GM19395 (cell line): Measurements from ENCODE around the gene OR10K1.
"Not testable (repeated sequence)": the region's sequence is repeated elsewhere in the genome, so short reads cannot be mapped to it uniquely, and the experiment has no call there.

Experiments
- ATAC-seq: cut with Tn5 transposase; IDR thresholded peaks from one replicate; pipeline ENCODE4 v1.9.1; 2021; ENCODE audit warnings: mild to moderate bottlenecking, moderate library complexity; ENCODE audit not compliant: unreplicated experiment

Gene OR10K1

GRCh38 chr1:158461534-158461933, at the start of gene OR10K1:
Gene OR10K1 (plus strand): TSS chr1:158461834. CDS start chr1:158465562, 3,728 bp downstream.
- ATAC-seq: no peak

DNA sequence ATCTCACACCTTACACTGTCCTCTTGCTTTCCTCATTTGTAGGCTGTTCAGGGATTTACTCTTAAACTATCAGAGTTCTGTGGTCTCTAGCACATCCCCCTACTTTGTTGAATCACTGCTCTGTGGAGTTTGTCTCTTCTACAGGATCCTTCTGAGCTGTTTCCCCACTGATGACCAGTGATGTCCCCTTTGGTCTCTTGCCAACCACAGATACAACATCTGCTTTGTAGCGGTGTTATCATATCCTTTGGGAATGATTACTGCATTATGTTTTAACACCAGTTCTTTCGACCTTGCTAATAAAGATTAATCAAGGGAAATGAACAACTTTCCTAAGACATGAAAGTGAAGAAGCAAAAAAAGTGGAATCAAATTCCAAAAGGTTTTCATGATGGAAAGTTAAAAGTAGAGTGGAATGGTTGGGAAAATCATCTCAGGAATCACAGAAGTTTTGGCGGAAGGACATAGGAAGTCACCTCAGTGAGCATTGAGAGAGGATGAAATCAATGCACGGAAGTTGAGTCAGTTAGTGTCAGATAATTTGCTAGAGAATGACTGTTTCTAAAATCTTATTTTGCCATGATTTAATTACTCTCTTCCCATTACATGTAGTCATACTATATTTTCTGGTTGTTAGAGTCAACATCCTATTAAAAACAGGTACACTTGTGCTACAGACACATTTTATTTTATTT, 46.8 kb upstream of the OR10K1 start:
- ATAC-seq: no peak

GRCh38 chr1:158417586-158417985, 44.0 kb upstream of the OR10K1 start:
- ATAC-seq: no peak

- no peak for ATAC-seq
These were observed 39.4 kb upstream of the OR10K1 start for GRCh38 chr1:158422212-158422611.

GRCh38 chr1:158425027-158425426, 36.6 kb upstream of the OR10K1 start:
- ATAC-seq: no peak

GRCh38 chr1:158426137-158426536, 35.5 kb upstream of the OR10K1 start, which contains the start of gene OR10K2:
Gene OR10K2 (minus strand): TSS chr1:158426237. CDS start chr1:158420866, 5,371 bp downstream.
- no peak for ATAC-seq

DNA sequence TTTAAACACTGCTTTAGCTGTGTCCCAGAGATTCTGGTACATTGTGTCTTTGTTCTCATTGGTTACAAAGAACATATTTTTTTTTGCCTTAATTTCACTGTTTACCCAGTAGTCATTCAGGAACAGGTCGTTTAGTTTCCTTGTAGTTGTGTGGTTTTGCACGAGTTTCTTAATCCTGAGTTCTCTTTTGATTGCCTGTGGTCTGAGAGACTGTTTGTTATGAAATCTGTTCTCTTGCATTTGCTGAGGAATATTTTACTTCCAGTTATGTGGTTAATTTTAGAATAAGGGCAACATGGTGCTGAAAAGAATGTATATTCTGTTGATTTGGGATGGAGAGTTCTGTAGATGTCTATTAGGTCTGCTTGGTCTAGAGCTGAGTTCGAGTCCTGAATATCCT, 31.5 kb upstream of the OR10K1 start:
- ATAC-seq: not testable (repeated sequence)

DNA sequence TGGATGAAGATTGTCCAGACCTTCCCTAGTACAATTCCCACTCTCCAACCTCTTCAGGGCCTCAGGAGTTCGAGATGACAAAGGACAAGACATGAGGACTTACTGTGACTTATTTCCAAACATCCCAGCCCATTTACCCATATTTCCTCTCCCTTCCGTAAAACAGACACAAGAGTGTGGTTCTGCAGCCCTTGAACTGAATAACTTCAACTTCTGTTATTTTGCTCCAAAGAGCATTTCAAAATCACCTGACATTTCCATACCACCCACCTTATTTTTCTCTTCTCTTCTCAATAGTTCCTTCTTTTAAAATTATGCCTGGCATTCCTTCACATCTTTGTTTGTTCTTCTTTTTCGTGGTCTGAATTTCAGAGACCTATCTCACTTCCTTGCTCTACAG, 26.9 kb upstream of the OR10K1 start:
- no peak for ATAC-seq

GRCh38 chr1:158445376-158445775, 16.3 kb upstream of the OR10K1 start:
- ATAC-seq: no peak

GRCh38 chr1:158454537-158454936, 7.1 kb upstream of the OR10K1 start:
- ATAC-seq: no peak

DNA sequence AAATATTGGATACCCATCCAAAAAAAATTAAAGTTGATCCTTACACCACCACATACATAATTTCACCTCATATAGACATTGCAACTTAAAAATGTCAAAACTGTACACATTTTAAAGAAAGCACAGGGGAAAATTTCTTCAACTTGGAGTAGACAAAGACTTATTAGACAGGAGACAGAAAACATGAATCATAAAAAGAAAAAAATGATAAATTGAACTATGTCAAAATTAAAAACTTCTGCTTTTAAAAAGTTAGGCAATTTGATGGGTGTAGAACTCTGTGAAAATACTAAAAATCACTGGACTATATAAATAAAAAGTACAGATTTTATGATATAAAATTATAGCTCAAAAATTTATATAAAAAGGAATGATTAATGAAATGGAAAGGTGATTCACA, 4.4 kb upstream of the OR10K1 start:
- ATAC-seq: no peak

- ATAC-seq: no peak
These were observed 3.4 kb upstream of the OR10K1 start for GRCh38 chr1:158458263-158458662.

DNA sequence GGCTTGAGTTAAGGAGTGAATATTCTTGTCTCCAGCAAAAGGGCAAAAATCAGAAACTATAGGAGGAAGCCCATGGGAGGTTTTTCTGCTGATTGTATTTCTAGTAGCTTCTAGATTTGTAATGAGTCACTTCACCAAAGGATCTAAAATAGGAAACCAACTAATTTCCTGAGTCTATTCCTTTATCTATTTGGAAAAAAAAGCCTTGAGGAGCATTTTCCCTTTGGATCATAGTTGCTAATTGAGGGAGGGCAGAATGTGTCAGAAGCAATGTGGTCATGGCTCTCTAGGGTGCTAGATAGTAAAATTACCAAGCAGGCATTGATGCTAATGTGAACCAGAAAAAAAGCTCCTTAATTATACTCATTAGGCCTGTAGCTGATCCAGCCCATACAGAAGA, 10.3 kb downstream of the OR10K1 start, which contains the start of gene OR10R2:
OR10R2 (plus strand) TSS at position 301 of the 400 bp plus-strand sequence. CDS start 106 bp downstream, outside the sequence.
- no peak for ATAC-seq

DNA sequence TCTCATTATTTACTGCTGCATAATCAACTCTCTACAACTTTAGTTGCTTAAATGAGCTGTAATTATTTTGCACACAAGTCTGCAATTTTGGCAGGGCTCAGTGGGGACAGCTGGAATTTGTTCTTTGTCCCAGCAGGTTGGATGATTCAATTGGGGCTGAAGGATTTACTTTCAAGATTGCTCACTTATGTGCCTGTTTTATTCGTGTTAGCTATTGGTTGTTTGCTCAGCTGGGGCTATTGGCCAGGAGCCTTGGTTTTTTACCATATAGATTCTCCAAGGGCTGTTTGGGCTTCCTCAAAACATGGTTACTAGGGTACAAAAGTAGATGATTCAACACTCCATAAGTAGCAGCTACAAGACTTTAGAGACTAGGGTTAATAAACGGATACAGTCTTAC, 23.8 kb downstream of the OR10K1 start:
- no peak for ATAC-seq

GRCh38 chr1:158491316-158491715, 29.7 kb downstream of the OR10K1 start:
- no peak for ATAC-seq

GRCh38 chr1:158493054-158493453, 31.4 kb downstream of the OR10K1 start:
- ATAC-seq: no peak

DNA sequence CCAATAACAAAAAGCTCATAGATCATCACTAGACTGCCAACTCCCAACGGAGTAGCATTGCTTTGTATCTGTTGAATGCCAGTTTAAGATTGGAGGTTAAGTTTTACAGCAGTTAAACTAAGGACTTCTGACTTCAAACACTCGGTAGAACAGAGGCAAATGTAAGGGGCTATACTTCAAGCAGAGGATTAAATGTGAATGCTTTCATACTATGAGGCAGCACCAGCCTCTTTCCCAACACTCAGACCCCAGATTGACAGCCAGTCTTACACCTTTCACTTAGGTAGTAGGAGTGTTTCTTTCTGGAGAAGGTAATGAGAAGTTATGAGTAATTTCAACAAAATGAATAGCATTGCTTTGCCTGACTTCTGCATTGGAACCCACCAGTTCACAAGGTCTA, 33.2 kb downstream of the OR10K1 start:
- ATAC-seq: no peak

GRCh38 chr1:158496374-158496773, 34.7 kb downstream of the OR10K1 start:
- no peak for ATAC-seq

- no peak for ATAC-seq
These were observed 44.8 kb downstream of the OR10K1 start for GRCh38 chr1:158506369-158506987.

- no peak for ATAC-seq
These were observed 45.9 kb downstream of the OR10K1 start for GRCh38 chr1:158507511-158507910.

- ATAC-seq: no peak
These were observed 48.0 kb downstream of the OR10K1 start for GRCh38 chr1:158509471-158510156.

- ATAC-seq: no peak
These were observed 55.3 kb downstream of the OR10K1 start for GRCh38 chr1:158516966-158517365.
